Measurements from ENCODE around the gene TBC1D25.

TBC1D25 gene

GRCh38 chrX:48601741-48602394, 62.4 kb downstream of the TBC1D25 start:
- no peak for DNase-seq (ENCODE audit: low spot score)

- DNase-seq (ENCODE audit: low spot score) = no peak
These were observed 65.2 kb downstream of the TBC1D25 start for GRCh38 chrX:48604701-48605100.

- DNase-seq (ENCODE audit: low spot score) = no peak
These were observed 66.6 kb downstream of the TBC1D25 start for GRCh38 chrX:48606091-48606490.

- no peak for DNase-seq (ENCODE audit: low spot score)
These were observed 72.2 kb downstream of the TBC1D25 start for GRCh38 chrX:48611703-48612102.
